ENCODE results near the gene CSNK2A2. TPM values are rescaled to one million over a fixed set of nuclear protein-coding genes. Genes with fewer than 3 reads are reported as not detected.

The CSNK2A2 gene
- polyA plus RNA-seq, 1 donor from 2014 or later = 36.7 TPM

DNA sequence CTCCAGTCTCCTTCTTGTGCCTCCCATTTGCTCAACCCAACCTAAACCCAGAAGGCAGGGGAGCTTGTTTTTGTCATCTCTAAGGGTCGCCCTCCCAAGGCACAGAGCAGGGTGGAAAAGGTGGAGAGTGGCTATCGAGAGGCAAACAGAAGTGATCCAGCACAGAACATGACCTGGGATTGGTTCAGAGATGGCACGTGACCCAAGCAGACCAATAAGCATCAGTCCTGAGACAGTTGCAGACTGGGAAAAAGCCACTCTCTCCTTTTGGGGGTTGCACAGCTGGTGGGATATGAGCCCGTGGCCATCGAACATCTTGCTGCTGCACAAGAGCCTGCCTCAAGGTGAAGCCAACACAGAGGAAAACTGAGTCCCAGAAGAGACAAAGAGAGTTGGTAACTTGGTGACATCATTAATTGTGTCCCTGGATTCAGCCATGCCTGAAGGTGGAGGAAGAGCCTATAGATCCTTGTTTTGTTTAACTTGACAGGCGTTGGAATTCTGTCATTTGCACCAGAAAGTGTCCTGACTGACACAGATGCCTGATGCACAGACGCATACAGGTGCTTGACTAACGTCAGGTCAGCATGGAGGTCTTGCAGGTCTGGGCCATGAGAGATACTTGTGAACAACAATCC, 28.2 kb upstream of the CSNK2A2 start:
- Histone ChIP-seq H3K4me2 (ENCODE audit: low read length) (no peak overlapping the region), H3K27ac (ENCODE audit: low read length) (no peak overlapping the region), H3K79me2 (replicated peaks; ENCODE audit: insufficient read depth, low read length) (no peaks in the 10 kb centered on the region), H4K20me1 (ENCODE audit: insufficient read depth) (no peaks in the 10 kb centered on the region), H3K4me3 (ENCODE audit: low read length) (no peak overlapping the region), H3K9me3 (ENCODE audit: low read length) (no peaks in the 10 kb centered on the region), H3K9me2 (ENCODE audit: insufficient read depth, low read length) (no peaks in the 10 kb centered on the region), H3K9ac (ENCODE audit: low read length) (no peak overlapping the region), H2AFZ (ENCODE audit: low read depth, low read length) (no peak overlapping the region), H3K27me3 (ENCODE audit: insufficient read depth, low read depth, low read length) (no peaks in the 10 kb centered on the region), H3F3A (ENCODE audit: insufficient read depth, low read length, poor library complexity, severe bottlenecking) (no peaks in the 10 kb centered on the region), H3K36me3 (ENCODE audit: insufficient read depth, low read length) (no peaks in the 10 kb centered on the region)
- TF ChIP-seq POLR2AphosphoS5 (IDR thresholded peaks at IDR 0.05) = no peak
- TF ChIP-seq RAD21 (conservative IDR thresholded peaks at IDR 0.05) = no peak
- TF ChIP-seq EZH2 (IDR thresholded peaks at IDR 0.05; ENCODE audit: borderline replicate concordance, insufficient read depth, low read length, poor library complexity, severe bottlenecking) = no peak
- no peak for TF ChIP-seq MXI1 (conservative IDR thresholded peaks at IDR 0.05; ENCODE audit: poor library complexity, severe bottlenecking)
- TF ChIP-seq, protein P1, sequence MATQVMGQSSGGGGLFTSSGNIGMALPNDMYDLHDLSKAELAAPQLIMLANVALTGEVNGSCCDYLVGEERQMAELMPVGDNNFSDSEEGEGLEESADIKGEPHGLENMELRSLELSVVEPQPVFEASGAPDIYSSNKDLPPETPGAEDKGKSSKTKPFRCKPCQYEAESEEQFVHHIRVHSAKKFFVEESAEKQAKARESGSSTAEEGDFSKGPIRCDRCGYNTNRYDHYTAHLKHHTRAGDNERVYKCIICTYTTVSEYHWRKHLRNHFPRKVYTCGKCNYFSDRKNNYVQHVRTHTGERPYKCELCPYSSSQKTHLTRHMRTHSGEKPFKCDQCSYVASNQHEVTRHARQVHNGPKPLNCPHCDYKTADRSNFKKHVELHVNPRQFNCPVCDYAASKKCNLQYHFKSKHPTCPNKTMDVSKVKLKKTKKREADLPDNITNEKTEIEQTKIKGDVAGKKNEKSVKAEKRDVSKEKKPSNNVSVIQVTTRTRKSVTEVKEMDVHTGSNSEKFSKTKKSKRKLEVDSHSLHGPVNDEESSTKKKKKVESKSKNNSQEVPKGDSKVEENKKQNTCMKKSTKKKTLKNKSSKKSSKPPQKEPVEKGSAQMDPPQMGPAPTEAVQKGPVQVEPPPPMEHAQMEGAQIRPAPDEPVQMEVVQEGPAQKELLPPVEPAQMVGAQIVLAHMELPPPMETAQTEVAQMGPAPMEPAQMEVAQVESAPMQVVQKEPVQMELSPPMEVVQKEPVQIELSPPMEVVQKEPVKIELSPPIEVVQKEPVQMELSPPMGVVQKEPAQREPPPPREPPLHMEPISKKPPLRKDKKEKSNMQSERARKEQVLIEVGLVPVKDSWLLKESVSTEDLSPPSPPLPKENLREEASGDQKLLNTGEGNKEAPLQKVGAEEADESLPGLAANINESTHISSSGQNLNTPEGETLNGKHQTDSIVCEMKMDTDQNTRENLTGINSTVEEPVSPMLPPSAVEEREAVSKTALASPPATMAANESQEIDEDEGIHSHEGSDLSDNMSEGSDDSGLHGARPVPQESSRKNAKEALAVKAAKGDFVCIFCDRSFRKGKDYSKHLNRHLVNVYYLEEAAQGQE (IDR thresholded peaks at IDR 0.05; ENCODE audit: borderline replicate concordance) = no peak
- no peak for TF ChIP-seq EP300 (conservative IDR thresholded peaks at IDR 0.05; ENCODE audit: poor library complexity, severe bottlenecking)
- TF ChIP-seq SMC3 (conservative IDR thresholded peaks at IDR 0.05; ENCODE audit: poor library complexity) = no peak
- no peak for TF ChIP-seq TAF1 (IDR thresholded peaks at IDR 0.05; ENCODE audit: low read depth)
- TF ChIP-seq, protein P2, sequence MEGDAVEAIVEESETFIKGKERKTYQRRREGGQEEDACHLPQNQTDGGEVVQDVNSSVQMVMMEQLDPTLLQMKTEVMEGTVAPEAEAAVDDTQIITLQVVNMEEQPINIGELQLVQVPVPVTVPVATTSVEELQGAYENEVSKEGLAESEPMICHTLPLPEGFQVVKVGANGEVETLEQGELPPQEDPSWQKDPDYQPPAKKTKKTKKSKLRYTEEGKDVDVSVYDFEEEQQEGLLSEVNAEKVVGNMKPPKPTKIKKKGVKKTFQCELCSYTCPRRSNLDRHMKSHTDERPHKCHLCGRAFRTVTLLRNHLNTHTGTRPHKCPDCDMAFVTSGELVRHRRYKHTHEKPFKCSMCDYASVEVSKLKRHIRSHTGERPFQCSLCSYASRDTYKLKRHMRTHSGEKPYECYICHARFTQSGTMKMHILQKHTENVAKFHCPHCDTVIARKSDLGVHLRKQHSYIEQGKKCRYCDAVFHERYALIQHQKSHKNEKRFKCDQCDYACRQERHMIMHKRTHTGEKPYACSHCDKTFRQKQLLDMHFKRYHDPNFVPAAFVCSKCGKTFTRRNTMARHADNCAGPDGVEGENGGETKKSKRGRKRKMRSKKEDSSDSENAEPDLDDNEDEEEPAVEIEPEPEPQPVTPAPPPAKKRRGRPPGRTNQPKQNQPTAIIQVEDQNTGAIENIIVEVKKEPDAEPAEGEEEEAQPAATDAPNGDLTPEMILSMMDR (IDR thresholded peaks at IDR 0.05; ENCODE audit: poor library complexity, severe bottlenecking) = no peak

DNA sequence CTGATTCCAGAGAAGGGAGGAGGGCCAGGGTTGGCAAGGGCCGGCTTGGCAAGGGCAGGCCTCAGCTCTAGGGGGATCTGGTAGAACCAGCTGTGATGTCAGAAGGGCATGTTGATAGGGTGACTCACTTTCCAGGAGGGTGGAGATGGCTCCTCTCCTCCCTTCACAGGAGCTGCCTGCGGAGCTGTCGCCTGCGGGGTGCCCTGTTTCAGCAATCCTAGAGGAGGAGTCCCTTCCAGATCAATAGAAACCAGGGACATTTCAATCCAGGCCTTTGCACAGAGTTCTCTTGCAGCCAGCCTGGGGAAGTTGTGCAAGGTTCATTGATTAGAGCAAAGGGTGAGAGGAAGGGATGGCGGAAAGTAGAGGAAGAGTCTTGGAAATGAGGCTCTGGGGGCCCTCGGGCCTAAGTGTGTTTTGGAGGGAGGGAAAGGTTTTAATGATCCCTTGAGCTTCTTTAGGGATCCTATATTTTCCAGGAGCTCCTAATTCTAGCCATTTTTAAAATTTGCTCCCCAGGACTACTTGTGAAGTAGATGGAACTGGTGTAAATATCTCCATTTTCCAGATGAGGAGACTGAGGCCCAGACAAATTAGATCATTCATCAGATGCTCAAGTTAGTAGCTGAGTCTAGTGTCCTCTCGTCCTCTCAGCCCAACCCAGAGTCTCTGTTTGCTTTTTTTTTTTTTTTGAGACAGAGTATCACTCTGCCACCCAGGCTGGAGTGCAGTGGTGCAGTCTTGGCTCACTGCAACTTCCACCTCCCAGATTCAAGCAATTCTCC, 24.8 kb upstream of the CSNK2A2 start:
- Histone ChIP-seq H3K27ac (ENCODE audit: low read length) (no peak overlapping the region), H4K20me1 (ENCODE audit: insufficient read depth) (no peaks in the 10 kb centered on the region), H3F3A (ENCODE audit: insufficient read depth, low read length, poor library complexity, severe bottlenecking) (no peaks in the 10 kb centered on the region), H3K4me2 (ENCODE audit: low read length) (no peak overlapping the region), H3K9me3 (ENCODE audit: low read length) (no peaks in the 10 kb centered on the region), H3K36me3 (ENCODE audit: insufficient read depth, low read length) (no peaks in the 10 kb centered on the region), H3K27me3 (ENCODE audit: insufficient read depth, low read depth, low read length) (no peaks in the 10 kb centered on the region), H3K9me2 (ENCODE audit: insufficient read depth, low read length) (no peaks in the 10 kb centered on the region), H2AFZ (ENCODE audit: low read depth, low read length) (no peak overlapping the region), H3K9ac (ENCODE audit: low read length) (no peak overlapping the region), H3K79me2 (replicated peaks; ENCODE audit: insufficient read depth, low read length) (no peaks in the 10 kb centered on the region), H3K4me3 (ENCODE audit: low read length) (no peak overlapping the region)
- TF ChIP-seq TAF1 (IDR thresholded peaks at IDR 0.05; ENCODE audit: low read depth) = no peak
- TF ChIP-seq, protein P2 (IDR thresholded peaks at IDR 0.05; ENCODE audit: poor library complexity, severe bottlenecking) = no peak
- no peak for TF ChIP-seq POLR2AphosphoS5 (IDR thresholded peaks at IDR 0.05)
- no peak for TF ChIP-seq MXI1 (conservative IDR thresholded peaks at IDR 0.05; ENCODE audit: poor library complexity, severe bottlenecking)
- TF ChIP-seq SMC3 (conservative IDR thresholded peaks at IDR 0.05; ENCODE audit: poor library complexity) = no peak
- TF ChIP-seq RAD21 (conservative IDR thresholded peaks at IDR 0.05) = no peak
- TF ChIP-seq, protein P1 (IDR thresholded peaks at IDR 0.05; ENCODE audit: borderline replicate concordance) = no peak
- no peak for TF ChIP-seq EP300 (conservative IDR thresholded peaks at IDR 0.05; ENCODE audit: poor library complexity, severe bottlenecking)

Measured in neural cell (in vitro differentiated cells).